Psoas muscle (tissue), 8 donors: Measurements from ENCODE around the gene ENPEP. TPM values are rescaled to one million over a fixed set of nuclear protein-coding genes. Genes with fewer than 3 reads are reported as not detected.

ENCODE experiments used
- ATAC-seq, 4 donors: fragments of 200-7000 bp; cut with Tn5 transposase; one replicate each; pipeline ENCODE4 v1.9.1; 2020; ENCODE audit warnings: moderate library complexity in 3 of 4, mild to moderate bottlenecking in 2 of 4
- DNase-seq, 2 donors: peaks; one replicate each; pipeline ENCODE4 v3.0.0-alpha.2; 2020
- H3K27ac ChIP-seq: fragments of 200-600 bp; one replicate; pipeline ENCODE4 v1.8.0; 2022
- H3K27me3 ChIP-seq, 3 donors: fragments of 200-600 bp in 1 of 3; one replicate each; pipeline versions ENCODE4 v1.6.1 to v1.8.0; 2013 to 2022; ENCODE audit warnings: low read length in 2 of 3, mild to moderate bottlenecking in 2 of 3, moderate library complexity in 1 of 3; ENCODE audit not compliant: insufficient read depth in 3 of 3
- H3K36me3 ChIP-seq, 2 donors: fragments of 200-600 bp in 1 of 2; one replicate each; pipeline versions ENCODE4 v1.6.1 to v1.8.0; 2013 to 2022; ENCODE audit warnings: low read depth in 1 of 2, mild to moderate bottlenecking in 1 of 2, moderate library complexity in 1 of 2; ENCODE audit not compliant: insufficient read depth in 1 of 2
- H3K4me1 ChIP-seq: fragments of 200-600 bp; one replicate; pipeline ENCODE4 v1.8.0; 2022
- H3K4me3 ChIP-seq: fragments of 200-600 bp; one replicate; pipeline ENCODE4 v1.8.0; 2022; ENCODE audit warnings: mild to moderate bottlenecking
- H3K9me3 ChIP-seq: fragments of 200-600 bp; one replicate; pipeline ENCODE4 v1.8.0; 2022
- WGBS, 3 donors: extraction: QIAGEN DNeasy Blood & Tissue Kit; methylation state at CpG; one replicate each; pipeline versions ENCODE4 v1.1.6 to v1.1.7; 2013; 5-methylcytosine and 5-hydroxymethylcytosine counted together
- intact Hi-C, 2 donors: fragments of 100-400 bp; cut with DNase I; formaldehyde crosslinking; loops; one replicate each; pipeline versions ENCODE4 v1.11.0 to v1.14.2; 2022
- polyA plus RNA-seq, 3 donors: library from polyadenylated mRNA; stranded (reverse); fragments of 200-250 nt; gene quantifications; one replicate each; pipeline ENCODE4 v1.2.3, GENCODE V29; 2013
- total RNA-seq, 4 donors: library from RNA; stranded (reverse); fragmentation: NEBNext Ultra II Directional in 2 of 4; extraction: Animal tissue kit (Norgen Biotek cat#: 25700) in 2 of 4; gene quantifications; one replicate each; pipeline versions ENCODE4 v1.2.1 to v1.2.4, GENCODE V29; 2021 to 2023
- TF ChIP-seq, protein P1 (sequence below): fragments of 200-600 bp; IDR thresholded peaks from one replicate; pipeline ENCODE4 v1.8.0; 2022; ENCODE audit warnings: antibody characterized with exemption
- donor health status: healthy with polysubstance abuse.
- donor health status: DM: no; HTN: no; CAD: no; lungs with moderate emphysema.
- donor health status: Bipolar disorder and iron deficiency.
- donor health status: healthy.
- donor health status: DM: yes; HTN: yes; CAD: no.
- donor health status: DM: no; HTN: no; CAD: no.
- donor health status: DM: no; HTN: no; CAD: no.
- donor health status: DM: yes; HTN: yes; CAD: no.

ENPEP gene
- total and polyA plus RNA-seq, 7 donors: 0.75 to 4.3 (median 1.4) TPM

GRCh38 chr4:110458494-110459266, 17.3 kb upstream of the ENPEP start:
- WGBS, 3 donors: 82 to 87% (median 83%) methylated on average over 4 of the region's 4 CpGs
- H3K9me3 ChIP-seq: no peaks in the 10 kb centered on the region

DNA sequence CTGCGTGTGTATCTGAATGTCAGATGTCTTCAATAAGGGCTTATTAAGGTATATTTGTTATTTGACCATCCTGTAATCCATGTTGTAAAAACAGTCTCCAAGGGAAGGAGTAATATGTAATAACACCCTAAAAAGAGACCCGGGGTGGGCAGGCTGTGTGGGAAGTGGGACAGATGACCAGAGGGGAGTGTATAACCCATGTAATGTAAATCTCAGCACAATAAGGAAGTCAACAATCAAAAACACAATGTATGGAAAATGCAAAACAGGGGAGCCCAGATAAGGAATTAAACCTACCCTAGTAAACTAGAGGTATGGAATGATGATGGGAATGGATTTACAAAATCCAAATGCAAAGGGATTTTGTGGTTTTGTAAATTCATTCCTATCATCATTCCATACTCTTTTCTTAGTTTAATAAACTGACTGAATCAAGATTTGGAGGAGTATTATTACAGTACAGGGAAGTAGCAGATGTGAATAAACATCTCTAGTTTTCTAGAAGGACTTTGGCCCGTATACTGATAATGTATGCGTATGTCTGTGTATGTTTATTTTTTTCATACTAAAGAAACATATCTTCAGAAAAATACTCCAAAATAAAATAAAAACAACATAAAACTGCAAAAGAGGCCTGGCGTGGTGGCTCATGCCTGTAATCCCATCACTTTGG, 15.7 kb upstream of the ENPEP start:
- Histone ChIP-seq H3K27me3 (no peaks in the 10 kb centered on the region), H3K27ac (no peak overlapping the region), H3K36me3 (no peaks in the 10 kb centered on the region), H3K4me1 (no peaks in the 10 kb centered on the region), H3K9me3 (no peaks in the 10 kb centered on the region), H3K4me3 (no peak overlapping the region)
- DNase-seq: no peak
- 84 to 90% (median 90%) methylated on average over 5 of the region's 5 CpGs for WGBS, 3 donors
- TF ChIP-seq, protein P1, sequence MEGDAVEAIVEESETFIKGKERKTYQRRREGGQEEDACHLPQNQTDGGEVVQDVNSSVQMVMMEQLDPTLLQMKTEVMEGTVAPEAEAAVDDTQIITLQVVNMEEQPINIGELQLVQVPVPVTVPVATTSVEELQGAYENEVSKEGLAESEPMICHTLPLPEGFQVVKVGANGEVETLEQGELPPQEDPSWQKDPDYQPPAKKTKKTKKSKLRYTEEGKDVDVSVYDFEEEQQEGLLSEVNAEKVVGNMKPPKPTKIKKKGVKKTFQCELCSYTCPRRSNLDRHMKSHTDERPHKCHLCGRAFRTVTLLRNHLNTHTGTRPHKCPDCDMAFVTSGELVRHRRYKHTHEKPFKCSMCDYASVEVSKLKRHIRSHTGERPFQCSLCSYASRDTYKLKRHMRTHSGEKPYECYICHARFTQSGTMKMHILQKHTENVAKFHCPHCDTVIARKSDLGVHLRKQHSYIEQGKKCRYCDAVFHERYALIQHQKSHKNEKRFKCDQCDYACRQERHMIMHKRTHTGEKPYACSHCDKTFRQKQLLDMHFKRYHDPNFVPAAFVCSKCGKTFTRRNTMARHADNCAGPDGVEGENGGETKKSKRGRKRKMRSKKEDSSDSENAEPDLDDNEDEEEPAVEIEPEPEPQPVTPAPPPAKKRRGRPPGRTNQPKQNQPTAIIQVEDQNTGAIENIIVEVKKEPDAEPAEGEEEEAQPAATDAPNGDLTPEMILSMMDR: no peak
- no peak for ATAC-seq
- intact Hi-C loops: no loop called here

More at GRCh38 chr4:110458494-110459266, 17.3 kb upstream of the ENPEP start:
- TF ChIP-seq, protein P1: no peak
- Histone ChIP-seq H3K27me3 (no peaks in the 10 kb centered on the region), H3K36me3 (no peaks in the 10 kb centered on the region), H3K4me1 (no peaks in the 10 kb centered on the region), H3K4me3 (no peak overlapping the region), H3K27ac (no peak overlapping the region)
- intact Hi-C loops: no loop called here
- ATAC-seq (no peak), DNase-seq (no peak)

GRCh38 chr4:110467400-110467799, 8.6 kb upstream of the ENPEP start:
- H3K27ac ChIP-seq: no peak overlapping the region
- no peak for ATAC-seq
- WGBS, 3 donors: 87 to 88% (median 87%) methylated on average over 5 of the region's 5 CpGs
- no peak overlapping the region for H3K4me3 ChIP-seq
- intact Hi-C loops: no loop called here
- H3K36me3 ChIP-seq: no peaks in the 10 kb centered on the region
- H3K9me3 ChIP-seq: no peaks in the 10 kb centered on the region
- TF ChIP-seq, protein P1: no peak
- no peak for DNase-seq
- no peaks in the 10 kb centered on the region for H3K27me3 ChIP-seq
- no peaks in the 10 kb centered on the region for H3K4me1 ChIP-seq

DNA sequence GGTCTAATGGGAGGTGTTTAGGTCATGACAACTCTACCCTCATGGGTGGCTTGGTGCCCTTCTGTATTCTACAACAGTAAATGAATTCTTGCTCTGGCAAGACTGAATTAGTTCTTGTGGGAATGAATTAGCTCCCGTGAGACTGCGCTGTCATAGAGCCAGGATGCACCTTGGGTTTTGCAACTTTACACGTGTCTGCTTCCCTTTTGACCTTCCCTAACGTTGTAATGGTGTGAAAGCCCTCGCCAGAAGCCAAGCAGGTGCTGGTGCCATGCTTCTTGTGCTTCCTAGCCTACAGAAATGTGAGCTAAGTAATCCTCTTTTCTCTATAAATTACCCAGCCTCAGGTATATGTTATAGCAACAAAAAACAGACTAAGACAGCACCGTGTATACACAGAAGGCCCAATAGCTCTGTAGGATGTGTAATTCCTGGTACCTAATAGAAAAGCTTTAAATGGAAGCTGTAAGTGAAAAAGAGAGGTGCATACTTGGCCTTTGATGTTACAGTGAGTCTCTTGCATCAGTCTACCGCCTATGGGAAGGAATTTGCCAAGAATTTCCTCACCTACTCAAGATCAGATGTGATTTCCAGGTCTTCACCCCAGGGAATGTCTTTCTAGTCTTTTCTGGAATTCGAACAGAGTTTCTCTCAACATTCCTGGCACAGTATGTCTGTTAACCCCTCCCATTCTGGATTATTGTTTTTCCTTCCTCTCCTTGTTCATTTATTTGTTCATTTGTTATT, 3.2 kb upstream of the ENPEP start:
- Histone ChIP-seq H3K9me3 (no peaks in the 10 kb centered on the region), H3K4me1 (no peaks in the 10 kb centered on the region), H3K27me3 (no peaks in the 10 kb centered on the region), H3K27ac (no peak overlapping the region), H3K4me3 (no peak overlapping the region), H3K36me3 (no peaks in the 10 kb centered on the region)
- intact Hi-C loops: no loop called here
- no peak for ATAC-seq
- WGBS, 3 donors: 40 to 47% (median 46%) methylated on average over 8 of the region's 8 CpGs
- DNase-seq: no peak
- TF ChIP-seq, protein P1: no peak
